ENCODE measurements around the gene CLINT1. TPM values are rescaled to one million over a fixed set of nuclear protein-coding genes. Genes with fewer than 3 reads are reported as not detected.
A peak's percentile ranks its signal among the peaks of the same experiment; 100 is the strongest.

Gene CLINT1
- total and polyA plus RNA-seq, 9 donors: 27.4 to 67.8 (median 50.3) TPM

GRCh38 chr5:157817387-157817702 lies 41.6 kb downstream of the CLINT1 start:
- intact Hi-C loops (cut with DNase I): loop anchor here in 3 of 4 donors (10.0 kb wide), 4 partner anchors 177 to 1287 kb away; no protein-coding TSS in a partner anchor
- Histone ChIP-seq H3K4me1 (ENCODE audit: insufficient read depth) (peaks cover 6% of the 10 kb centered on the region), H3K27me3 (no peaks in the 10 kb centered on the region), H3K27ac (no peak overlapping the region), H3K36me3 (no peaks in the 10 kb centered on the region), H3K9me3 (no peaks in the 10 kb centered on the region), H3K4me3 (no peak overlapping the region)
- WGBS, 3 donors: 21 to 39% (median 27%) methylated on average over 5 of the region's 5 CpGs
- TF ChIP-seq EP300 (IDR thresholded peaks at IDR 0.05) (no peak), POLR2A (IDR thresholded peaks at IDR 0.05) (no peak)
- TF ChIP-seq, protein P1, sequence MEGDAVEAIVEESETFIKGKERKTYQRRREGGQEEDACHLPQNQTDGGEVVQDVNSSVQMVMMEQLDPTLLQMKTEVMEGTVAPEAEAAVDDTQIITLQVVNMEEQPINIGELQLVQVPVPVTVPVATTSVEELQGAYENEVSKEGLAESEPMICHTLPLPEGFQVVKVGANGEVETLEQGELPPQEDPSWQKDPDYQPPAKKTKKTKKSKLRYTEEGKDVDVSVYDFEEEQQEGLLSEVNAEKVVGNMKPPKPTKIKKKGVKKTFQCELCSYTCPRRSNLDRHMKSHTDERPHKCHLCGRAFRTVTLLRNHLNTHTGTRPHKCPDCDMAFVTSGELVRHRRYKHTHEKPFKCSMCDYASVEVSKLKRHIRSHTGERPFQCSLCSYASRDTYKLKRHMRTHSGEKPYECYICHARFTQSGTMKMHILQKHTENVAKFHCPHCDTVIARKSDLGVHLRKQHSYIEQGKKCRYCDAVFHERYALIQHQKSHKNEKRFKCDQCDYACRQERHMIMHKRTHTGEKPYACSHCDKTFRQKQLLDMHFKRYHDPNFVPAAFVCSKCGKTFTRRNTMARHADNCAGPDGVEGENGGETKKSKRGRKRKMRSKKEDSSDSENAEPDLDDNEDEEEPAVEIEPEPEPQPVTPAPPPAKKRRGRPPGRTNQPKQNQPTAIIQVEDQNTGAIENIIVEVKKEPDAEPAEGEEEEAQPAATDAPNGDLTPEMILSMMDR (IDR thresholded peaks at IDR 0.05): no peak
- no peak for DNase-seq

DNA sequence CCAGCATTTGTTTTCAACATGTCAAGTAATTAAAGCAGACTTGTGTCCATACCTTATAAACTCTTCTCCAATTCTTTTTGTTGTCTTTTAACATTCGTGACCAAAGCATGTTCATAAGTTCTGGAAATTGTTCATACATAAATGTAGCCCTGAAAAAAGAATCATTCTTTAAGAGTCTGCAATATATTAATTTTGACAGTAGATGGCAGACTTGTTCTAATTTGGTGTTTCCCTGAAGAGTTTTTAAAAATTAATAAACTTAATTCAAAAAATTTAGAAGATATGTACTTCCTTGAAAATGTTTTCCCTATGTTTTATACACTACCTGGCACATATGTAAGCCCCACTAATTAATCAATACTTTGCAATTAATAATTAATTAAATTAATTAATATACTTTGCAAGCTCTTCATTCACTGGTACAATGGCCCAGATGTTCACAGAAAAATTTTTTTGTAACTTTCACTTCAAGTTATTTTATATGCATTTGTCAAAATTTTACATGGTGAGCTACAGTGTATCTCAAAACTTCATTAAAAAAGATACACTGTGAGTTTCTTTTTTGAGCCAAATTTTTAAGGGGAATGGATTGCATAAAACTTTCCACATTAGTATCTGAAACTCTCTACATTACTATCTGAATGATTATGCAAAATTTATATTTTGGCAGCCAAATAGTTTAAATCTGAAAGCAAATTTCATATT lies 42.1 kb downstream of the CLINT1 start:
- intact Hi-C loops (cut with DNase I): loop anchor here in 3 of 4 donors (10.0 kb wide), 4 partner anchors 178 to 1288 kb away; no protein-coding TSS in a partner anchor
- Histone ChIP-seq H3K9me3 (no peaks in the 10 kb centered on the region), H3K36me3 (no peaks in the 10 kb centered on the region), H3K27me3 (no peaks in the 10 kb centered on the region), H3K4me3 (no peak overlapping the region), H3K27ac (no peak overlapping the region), H3K4me1 (ENCODE audit: insufficient read depth) (peaks cover 3% of the 10 kb centered on the region)
- TF ChIP-seq, protein P1 (IDR thresholded peaks at IDR 0.05): peak in 2 of 3 donors; percentile 9 to 40
- TF ChIP-seq EP300 (IDR thresholded peaks at IDR 0.05): no peak
- WGBS, 3 donors: 23 to 28% (median 26%) methylated on average over 1 of the region's 1 CpG
- no peak for DNase-seq

GRCh38 chr5:157812086-157812485 lies 46.9 kb downstream of the CLINT1 start:
- 53 to 82% (median 59%) methylated on average over 2 of the region's 2 CpGs for WGBS, 3 donors
- no peaks in the 10 kb centered on the region for H3K27me3 ChIP-seq
- peaks cover 3% of the 10 kb centered on the region for H3K4me1 ChIP-seq (ENCODE audit: insufficient read depth)
- H3K36me3 ChIP-seq: no peaks in the 10 kb centered on the region
- intact Hi-C loops (cut with DNase I): loop anchor here in 3 of 4 donors (10.0 kb wide), 4 partner anchors 183 to 1293 kb away; no protein-coding TSS in a partner anchor
- H3K9me3 ChIP-seq: no peaks in the 10 kb centered on the region
- no peak overlapping the region for H3K4me3 ChIP-seq
- no peak for TF ChIP-seq EP300 (IDR thresholded peaks at IDR 0.05)
- TF ChIP-seq POLR2A (IDR thresholded peaks at IDR 0.05): no peak
- TF ChIP-seq, protein P1 (IDR thresholded peaks at IDR 0.05): no peak
- DNase-seq: no peak
- no peak overlapping the region for H3K27ac ChIP-seq

DNA sequence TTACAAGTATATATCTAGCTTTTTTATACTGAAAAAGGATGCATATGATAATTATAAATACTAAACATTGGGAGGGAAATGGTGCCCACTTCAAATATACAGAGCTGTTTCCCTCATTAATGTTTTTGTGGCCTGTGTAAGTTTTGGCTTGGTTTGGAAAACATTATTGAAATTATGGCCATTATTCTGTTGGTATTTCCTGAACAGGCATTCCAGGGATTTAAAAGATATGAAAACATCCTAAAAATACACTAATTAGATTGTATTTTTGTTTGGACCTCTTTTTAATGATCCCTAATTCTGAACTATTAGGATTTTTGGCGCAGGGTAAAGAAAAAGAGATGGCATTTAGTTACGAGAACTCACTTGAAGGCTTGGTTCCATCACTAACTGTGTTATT lies 50.9 kb downstream of the CLINT1 start:
- WGBS, 3 donors: 53 to 56% (median 53%) methylated on average over 2 of the region's 2 CpGs
- DNase-seq: no peak
- TF ChIP-seq EP300 (IDR thresholded peaks at IDR 0.05) (no peak), POLR2A (IDR thresholded peaks at IDR 0.05) (no peak)
- TF ChIP-seq, protein P1 (IDR thresholded peaks at IDR 0.05): no peak
- H3K9me3 ChIP-seq: no peaks in the 10 kb centered on the region
- peaks cover 3% of the 10 kb centered on the region for H3K4me1 ChIP-seq (ENCODE audit: insufficient read depth)
- H3K27me3 ChIP-seq: no peaks in the 10 kb centered on the region
- intact Hi-C loops (cut with DNase I): no loop called here
- no peak overlapping the region for H3K27ac ChIP-seq
- H3K4me3 ChIP-seq: no peak overlapping the region
- H3K36me3 ChIP-seq: no peaks in the 10 kb centered on the region
